MM.1S (cell line): ENCODE results near the gene ARHGEF26.

ENCODE experiments used
- DNase-seq: peaks from one replicate; pipeline ENCODE4 v3.0.0-alpha.2; 2015
- H2AFZ ChIP-seq: fragments of 300-600 bp; sonication (generic); 2 replicates; pipeline ENCODE4 v1.6.0; 2016; ENCODE audit warnings: antibody characterized with exemption, low read length
- H3F3A ChIP-seq: fragments of 300-600 bp; sonication (generic); 2 replicates; pipeline ENCODE4 v1.6.1; 2016; ENCODE audit warnings: mild to moderate bottlenecking, antibody characterized with exemption, low read length, moderate library complexity, mixed read lengths; ENCODE audit not compliant: insufficient read depth
- H3K27ac ChIP-seq: fragments of 300-600 bp; sonication (generic); 2 replicates; pipeline ENCODE4 v1.5.1; 2016; ENCODE audit warnings: mild to moderate bottlenecking, low read length
- H3K27me3 ChIP-seq: fragments of 300-600 bp; sonication (generic); replicated peaks from 2 replicates; pipeline ENCODE4 v1.6.0; 2016; ENCODE audit warnings: low read length; ENCODE audit not compliant: insufficient read depth
- H3K36me3 ChIP-seq: fragments of 300-600 bp; sonication (generic); replicated peaks from 2 replicates; pipeline ENCODE4 v1.6.1; 2016; ENCODE audit warnings: mild to moderate bottlenecking, low read length, mixed read lengths; ENCODE audit not compliant: insufficient read depth
- H3K4me1 ChIP-seq: fragments of 300-600 bp; sonication (generic); 2 replicates; pipeline ENCODE4 v1.6.1; 2016; ENCODE audit warnings: low read length, mixed read lengths
- H3K4me2 ChIP-seq: fragments of 300-600 bp; sonication (generic); 2 replicates; pipeline ENCODE4 v1.6.0; 2016; ENCODE audit warnings: low read depth, low read length
- H3K4me3 ChIP-seq: fragments of 300-600 bp; sonication (generic); 2 replicates; pipeline ENCODE4 v1.5.1; 2016; ENCODE audit warnings: low read length, mixed read lengths
- H3K79me2 ChIP-seq: fragments of 300-600 bp; sonication (generic); 2 replicates; pipeline ENCODE4 v1.6.1; 2016; ENCODE audit warnings: mixed run types, low read length, mixed read lengths
- H3K9ac ChIP-seq: fragments of 300-600 bp; sonication (generic); 2 replicates; pipeline ENCODE4 v1.6.1; 2016; ENCODE audit warnings: low read length, mixed read lengths
- H3K9me2 ChIP-seq: fragments of 300-600 bp; sonication (generic); replicated peaks from 2 replicates; pipeline ENCODE4 v1.6.1; 2016; ENCODE audit warnings: mild to moderate bottlenecking, low read length, mixed read lengths; ENCODE audit not compliant: insufficient read depth
- H3K9me3 ChIP-seq: fragments of 300-600 bp; sonication (generic); replicated peaks from 2 replicates; pipeline ENCODE4 v1.6.1; 2016; ENCODE audit warnings: mild to moderate bottlenecking, low read length, mixed read lengths; ENCODE audit not compliant: insufficient read depth
- H4K20me1 ChIP-seq: fragments of 300-600 bp; sonication (generic); 2 replicates; pipeline ENCODE4 v1.6.1; 2016; ENCODE audit warnings: mild to moderate bottlenecking, low read length, moderate library complexity, mixed read lengths; ENCODE audit not compliant: insufficient read depth
- EZH2 ChIP-seq: fragments of 300-600 bp; sonication (generic); optimal IDR thresholded peaks from 2 replicates; pipeline ENCODE3; 2017; ENCODE audit warnings: low read depth, mild to moderate bottlenecking, antibody characterized with exemption, low read length, mixed read lengths
- EZH2phosphoT487 ChIP-seq: fragments of 300-600 bp; sonication (generic); IDR thresholded peaks from 2 replicates; pipeline ENCODE4 v1.6.1; 2018; ENCODE audit warnings: antibody characterized with exemption, low read length
- TF ChIP-seq, protein P1 (sequence below): fragments of 300-600 bp; sonication (generic); IDR thresholded peaks from 2 replicates; pipeline ENCODE4 v1.5.1; 2016; ENCODE audit warnings: antibody characterized with exemption, low read length, mixed read lengths

Gene ARHGEF26

GRCh38 chr3:154251610-154252009 lies 130.4 kb downstream of the ARHGEF26 start:
- TF ChIP-seq EZH2, result no peak
- TF ChIP-seq, protein P1, sequence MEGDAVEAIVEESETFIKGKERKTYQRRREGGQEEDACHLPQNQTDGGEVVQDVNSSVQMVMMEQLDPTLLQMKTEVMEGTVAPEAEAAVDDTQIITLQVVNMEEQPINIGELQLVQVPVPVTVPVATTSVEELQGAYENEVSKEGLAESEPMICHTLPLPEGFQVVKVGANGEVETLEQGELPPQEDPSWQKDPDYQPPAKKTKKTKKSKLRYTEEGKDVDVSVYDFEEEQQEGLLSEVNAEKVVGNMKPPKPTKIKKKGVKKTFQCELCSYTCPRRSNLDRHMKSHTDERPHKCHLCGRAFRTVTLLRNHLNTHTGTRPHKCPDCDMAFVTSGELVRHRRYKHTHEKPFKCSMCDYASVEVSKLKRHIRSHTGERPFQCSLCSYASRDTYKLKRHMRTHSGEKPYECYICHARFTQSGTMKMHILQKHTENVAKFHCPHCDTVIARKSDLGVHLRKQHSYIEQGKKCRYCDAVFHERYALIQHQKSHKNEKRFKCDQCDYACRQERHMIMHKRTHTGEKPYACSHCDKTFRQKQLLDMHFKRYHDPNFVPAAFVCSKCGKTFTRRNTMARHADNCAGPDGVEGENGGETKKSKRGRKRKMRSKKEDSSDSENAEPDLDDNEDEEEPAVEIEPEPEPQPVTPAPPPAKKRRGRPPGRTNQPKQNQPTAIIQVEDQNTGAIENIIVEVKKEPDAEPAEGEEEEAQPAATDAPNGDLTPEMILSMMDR, result no peak
- no peak for TF ChIP-seq EZH2phosphoT487
- no peaks in the 10 kb centered on the region for H3K9me3 ChIP-seq
- H3K4me1 ChIP-seq, result no peaks in the 10 kb centered on the region
- H3K4me2 ChIP-seq, result no peak overlapping the region
- H3K4me3 ChIP-seq, result no peak overlapping the region
- no peaks in the 10 kb centered on the region for H3K27me3 ChIP-seq
- H2AFZ ChIP-seq, result no peak overlapping the region
- no peak overlapping the region for H3K27ac ChIP-seq
- no peak for DNase-seq
- H3K9me2 ChIP-seq, result no peaks in the 10 kb centered on the region
- no peaks in the 10 kb centered on the region for H3F3A ChIP-seq
- no peak overlapping the region for H3K9ac ChIP-seq
- no peaks in the 10 kb centered on the region for H4K20me1 ChIP-seq
- no peaks in the 10 kb centered on the region for H3K36me3 ChIP-seq
- H3K79me2 ChIP-seq, result no peaks in the 10 kb centered on the region

DNA sequence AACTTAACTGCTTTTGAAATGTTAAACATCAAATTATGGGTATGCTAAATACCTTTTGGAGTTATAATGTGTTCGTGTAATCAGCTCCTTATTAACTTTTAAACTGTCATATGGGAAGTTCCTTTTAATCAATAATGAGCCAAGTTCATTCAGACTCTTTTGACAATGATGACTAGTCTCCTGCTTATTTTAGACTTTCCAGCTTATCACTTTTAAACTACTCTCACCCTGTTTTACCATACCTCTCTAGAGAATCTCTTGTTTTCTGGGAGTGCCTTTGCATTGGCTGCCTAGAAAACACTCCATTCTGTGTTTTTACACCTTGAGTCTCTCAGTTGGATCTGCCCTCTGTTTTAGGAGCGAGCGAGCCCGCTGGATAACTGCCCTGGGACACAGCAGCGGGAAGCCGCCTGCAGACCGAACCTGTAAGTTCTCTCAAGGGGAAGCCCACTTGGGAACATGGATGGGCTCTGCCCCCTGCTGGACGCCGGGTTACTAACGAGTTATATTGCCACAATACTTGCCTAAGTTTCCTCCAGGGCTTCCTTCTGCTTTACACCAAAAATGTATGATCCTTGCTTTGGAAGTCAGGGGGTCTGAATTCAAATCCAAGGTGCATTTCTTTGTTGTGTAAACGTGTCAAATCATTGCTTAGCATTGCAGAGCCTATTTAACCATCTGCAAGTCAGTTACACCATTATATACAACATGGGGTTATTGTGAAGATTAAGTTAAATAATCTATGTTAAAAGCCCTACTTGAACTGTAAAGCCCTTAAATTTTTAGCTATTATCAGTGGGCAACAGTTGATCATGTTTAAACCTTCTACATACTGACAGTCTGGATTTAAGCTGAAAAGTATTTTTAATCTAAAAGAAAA lies 131.8 kb downstream of the ARHGEF26 start:
- Histone ChIP-seq H4K20me1 (no peaks in the 10 kb centered on the region), H2AFZ (no peak overlapping the region), H3K36me3 (no peaks in the 10 kb centered on the region; the same call in 1 of the 2 replicates), H3F3A (no peaks in the 10 kb centered on the region), H3K4me3 (no peak overlapping the region), H3K9me2 (no peaks in the 10 kb centered on the region), H3K27ac (no peak overlapping the region), H3K27me3 (no peaks in the 10 kb centered on the region), H3K4me1 (no peaks in the 10 kb centered on the region), H3K9me3 (no peaks in the 10 kb centered on the region), H3K79me2 (no peaks in the 10 kb centered on the region), H3K9ac (no peak overlapping the region), H3K4me2 (no peak overlapping the region)
- DNase-seq, result peak; percentile 83
- TF ChIP-seq, protein P1, result peak; percentile 94
- no peak for TF ChIP-seq EZH2phosphoT487

DNA sequence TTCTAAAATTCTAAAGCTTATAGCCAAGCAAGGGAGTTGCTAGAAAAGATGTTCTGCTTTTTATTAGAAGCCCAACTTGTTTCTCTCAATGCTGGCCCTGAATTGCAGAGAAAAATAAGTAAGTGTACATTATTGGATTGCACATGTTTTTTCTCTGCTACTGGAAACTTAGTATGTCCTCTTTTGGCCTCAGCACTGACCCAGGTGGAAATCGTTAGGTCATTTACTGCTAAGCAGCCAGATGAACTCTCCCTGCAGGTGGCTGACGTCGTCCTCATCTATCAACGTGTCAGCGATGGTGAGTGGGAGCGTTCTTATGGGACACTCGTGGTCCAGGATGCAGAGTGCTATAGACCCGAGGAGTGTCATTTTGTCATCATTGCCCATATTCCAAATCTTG lies 133.3 kb downstream of the ARHGEF26 start:
- Histone ChIP-seq H3K9me3 (no peaks in the 10 kb centered on the region), H3K4me2 (no peak overlapping the region), H3K4me1 (no peaks in the 10 kb centered on the region), H3K27ac (no peak overlapping the region), H3K79me2 (no peaks in the 10 kb centered on the region), H3K27me3 (no peaks in the 10 kb centered on the region), H3K9ac (no peak overlapping the region), H4K20me1 (no peaks in the 10 kb centered on the region), H3K9me2 (no peaks in the 10 kb centered on the region), H3K36me3 (no peaks in the 10 kb centered on the region; the same call in 1 of the 2 replicates), H3K4me3 (no peak overlapping the region), H3F3A (no peaks in the 10 kb centered on the region), H2AFZ (no peak overlapping the region)
- DNase-seq, result no peak
- TF ChIP-seq EZH2phosphoT487 (no peak), EZH2 (no peak)
- TF ChIP-seq, protein P1, result no peak
